HG03025 (cell line): ENCODE data around the gene VEZF1.
A peak's percentile ranks its signal among the peaks of the same experiment; 100 is the strongest.

Experiments
- ATAC-seq: cut with Tn5 transposase; IDR thresholded peaks from one replicate; pipeline ENCODE4 v1.9.1; 2021; ENCODE audit warnings: mild to moderate bottlenecking, moderate library complexity; ENCODE audit not compliant: unreplicated experiment, low FRiP score

VEZF1 gene

DNA sequence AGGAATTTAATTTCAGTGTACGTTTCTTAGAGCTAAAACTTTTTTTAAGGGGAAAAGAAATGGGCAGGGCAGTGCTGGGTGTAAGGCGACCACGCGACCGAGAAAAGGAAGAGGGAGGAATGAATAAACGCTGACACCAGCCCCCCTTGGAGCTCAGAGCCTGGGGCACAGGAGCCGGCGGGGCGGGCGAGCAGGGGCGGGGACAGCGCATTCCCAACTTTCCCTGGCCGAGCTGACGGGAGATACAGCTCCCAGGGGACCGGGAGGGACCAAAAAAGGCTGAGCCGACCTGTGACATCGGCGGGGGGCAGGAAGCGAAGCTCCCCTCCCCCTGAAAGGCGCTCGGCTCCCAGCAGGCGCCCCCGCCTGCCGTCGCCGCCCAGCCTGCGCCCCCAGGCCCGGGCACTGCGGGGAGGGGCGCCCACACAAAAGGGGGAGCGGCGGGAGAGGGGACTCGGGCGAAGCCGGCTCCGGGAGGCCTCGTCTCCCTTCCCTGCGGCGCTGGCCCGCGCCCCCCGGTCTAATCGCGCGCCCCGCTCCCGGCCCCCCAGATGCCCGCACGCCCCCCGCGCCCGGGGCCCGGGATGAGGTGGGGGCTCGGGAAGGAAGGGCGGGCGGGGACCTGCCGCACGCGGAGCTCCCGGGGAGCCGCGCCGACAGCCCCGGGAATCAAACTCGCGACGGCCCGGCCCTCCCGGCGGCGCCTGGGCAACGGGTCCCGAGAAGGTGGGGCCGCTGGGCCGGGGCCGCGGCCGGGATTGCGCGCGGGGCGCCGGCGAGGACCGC, 33.5 kb downstream of the VEZF1 start:
- no peak for ATAC-seq

DNA sequence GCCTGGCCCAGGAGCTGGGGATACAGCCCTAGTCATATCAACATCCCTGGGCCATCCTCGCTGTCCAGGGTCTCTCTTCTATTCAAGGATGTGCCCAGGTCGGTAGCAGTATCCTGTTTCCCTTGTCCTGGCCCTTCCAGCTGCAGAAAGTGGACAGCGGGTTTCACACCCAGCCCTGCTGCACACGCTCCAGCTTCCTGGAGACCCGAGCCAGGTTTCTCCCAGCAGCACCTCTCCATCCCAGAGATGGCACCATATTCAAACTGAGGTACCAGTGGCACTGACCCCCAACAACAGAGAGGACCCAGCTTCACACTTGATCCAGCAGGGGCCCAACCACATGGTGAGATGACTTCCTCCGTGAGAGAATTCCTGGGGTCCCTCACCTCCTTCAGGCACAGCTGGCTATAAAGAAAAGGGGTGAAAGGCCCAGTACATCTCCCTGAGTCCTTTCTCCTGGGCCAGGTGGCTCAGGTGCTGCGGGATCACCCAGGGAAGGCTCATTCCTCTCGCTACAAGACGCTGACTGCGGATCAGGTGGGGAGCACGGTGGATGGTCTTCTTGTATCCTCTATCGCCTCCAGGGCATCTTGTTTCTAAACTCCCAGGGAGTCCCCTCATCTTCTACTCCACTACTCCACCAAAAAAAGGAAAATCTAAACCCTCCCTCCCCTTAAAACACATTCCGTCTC, 34.2 kb downstream of the VEZF1 start:
- no peak for ATAC-seq

GRCh38 chr17:57953219-57953618, 34.8 kb downstream of the VEZF1 start:
- ATAC-seq, result no peak

GRCh38 chr17:57949649-57950048, 38.4 kb downstream of the VEZF1 start:
- no peak for ATAC-seq

DNA sequence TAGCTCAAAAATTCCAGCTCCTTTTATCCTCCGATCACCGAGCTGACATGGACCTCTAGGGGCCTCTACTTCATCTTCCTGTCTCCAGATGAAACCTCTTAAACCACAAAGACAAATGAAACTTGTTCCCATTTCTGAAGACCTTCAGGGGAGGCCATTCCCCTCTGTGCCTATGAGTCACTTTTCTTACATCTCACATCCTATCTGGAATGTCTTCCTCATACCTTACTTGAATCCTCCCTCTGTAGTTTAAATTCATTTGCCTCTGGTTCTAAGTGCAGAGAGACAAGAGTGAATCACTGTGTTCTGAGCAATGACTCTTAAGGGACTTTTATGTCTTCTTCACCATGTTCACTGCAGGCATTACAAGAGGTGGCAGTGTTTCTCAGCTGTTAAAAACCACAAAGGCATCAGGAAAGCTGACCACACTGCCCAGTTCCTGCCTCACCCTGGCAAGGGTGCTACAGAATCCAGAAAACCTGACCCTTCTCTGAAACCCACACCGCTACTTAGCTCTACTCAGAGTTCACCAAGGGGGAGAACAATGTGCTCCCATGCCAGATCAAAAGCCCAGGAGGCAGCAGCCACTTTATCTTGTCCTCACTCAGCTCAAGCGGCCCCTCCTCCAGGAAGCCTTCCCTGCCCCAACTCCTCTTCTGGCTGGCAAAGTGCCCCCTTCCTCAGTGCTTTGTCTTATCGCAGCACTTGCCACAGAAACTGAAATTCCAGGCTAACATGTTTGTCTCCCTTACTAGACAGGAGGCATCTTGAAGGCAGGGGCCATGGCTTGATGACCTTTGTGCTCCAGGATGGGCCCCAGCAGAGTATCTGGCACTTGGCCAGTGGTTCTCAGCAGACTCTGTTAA, 39.3 kb downstream of the VEZF1 start:
- ATAC-seq, result no peak

GRCh38 chr17:57948169-57948554, 39.9 kb downstream of the VEZF1 start:
- ATAC-seq, result no peak

DNA sequence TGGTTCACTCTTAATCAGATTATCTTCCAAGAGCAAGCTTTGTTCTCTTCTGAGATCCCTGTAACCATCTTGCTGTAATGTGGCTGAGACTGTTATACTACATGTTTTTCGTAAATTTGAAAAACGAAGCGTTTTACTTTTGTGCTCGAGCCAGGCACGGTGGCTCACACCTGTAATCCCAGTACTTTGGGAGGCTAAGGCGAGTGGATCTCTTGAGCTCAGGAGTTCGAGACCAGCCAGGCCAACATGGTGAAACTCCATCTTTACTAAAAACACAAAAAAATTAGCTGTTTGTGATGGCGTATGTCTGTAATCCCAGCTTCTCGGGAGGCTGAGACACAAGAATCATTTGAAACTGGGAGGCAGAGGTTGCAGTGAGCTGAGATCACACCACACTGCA, 40.7 kb downstream of the VEZF1 start:
- no peak for ATAC-seq

DNA sequence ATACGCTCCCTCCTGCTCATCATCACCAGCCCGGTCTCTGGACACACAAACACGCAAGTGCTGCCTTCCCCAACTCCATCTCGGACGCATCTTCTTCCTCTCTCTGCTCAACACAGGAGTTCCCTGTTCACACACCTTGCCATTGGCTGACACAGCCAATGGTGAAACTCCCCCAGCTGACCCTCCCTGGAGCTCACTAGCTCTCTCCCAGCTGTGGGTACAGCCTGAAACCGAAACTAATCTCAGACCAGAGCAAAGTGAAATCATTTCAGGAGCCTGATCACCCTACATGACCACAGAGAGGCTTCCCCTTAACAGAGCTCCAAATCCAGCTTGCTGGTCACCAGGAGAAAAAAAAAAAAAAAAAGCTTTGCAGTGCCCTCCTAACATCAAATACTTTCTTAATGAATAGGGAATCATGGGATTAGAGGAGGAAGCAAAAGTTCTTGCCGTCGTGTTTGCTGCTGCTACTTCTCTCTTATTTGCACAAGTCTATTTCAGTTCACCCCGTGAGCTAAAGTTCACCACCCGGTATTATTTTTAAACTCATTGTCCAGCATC, 41.2 kb downstream of the VEZF1 start:
- ATAC-seq, result peak; percentile 79

GRCh38 chr17:57945996-57946797, 41.9 kb downstream of the VEZF1 start:
- no peak for ATAC-seq

DNA sequence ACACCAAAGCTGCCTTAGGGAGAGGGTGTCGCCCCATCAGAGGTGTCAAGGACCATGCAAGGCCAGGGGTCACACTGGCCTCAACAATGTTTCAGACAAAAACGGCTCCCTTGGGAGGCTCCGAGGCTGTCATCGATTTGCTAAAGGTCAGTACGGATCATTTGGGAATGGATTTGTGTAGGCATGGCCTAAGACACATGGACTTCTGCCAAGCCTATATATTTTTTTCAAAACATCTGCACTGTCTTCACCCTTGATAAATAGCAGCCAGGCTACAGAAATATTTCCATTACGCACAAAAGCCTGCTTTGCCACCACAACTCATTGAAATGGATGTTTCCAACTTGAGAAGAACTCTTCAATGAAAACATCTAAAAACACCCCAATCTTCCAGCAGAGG, 43.1 kb downstream of the VEZF1 start:
- no peak for ATAC-seq

GRCh38 chr17:57943645-57944044, 44.4 kb downstream of the VEZF1 start:
- no peak for ATAC-seq

- no peak for ATAC-seq
Measured at GRCh38 chr17:57943140-57943539, 44.9 kb downstream of the VEZF1 start.

DNA sequence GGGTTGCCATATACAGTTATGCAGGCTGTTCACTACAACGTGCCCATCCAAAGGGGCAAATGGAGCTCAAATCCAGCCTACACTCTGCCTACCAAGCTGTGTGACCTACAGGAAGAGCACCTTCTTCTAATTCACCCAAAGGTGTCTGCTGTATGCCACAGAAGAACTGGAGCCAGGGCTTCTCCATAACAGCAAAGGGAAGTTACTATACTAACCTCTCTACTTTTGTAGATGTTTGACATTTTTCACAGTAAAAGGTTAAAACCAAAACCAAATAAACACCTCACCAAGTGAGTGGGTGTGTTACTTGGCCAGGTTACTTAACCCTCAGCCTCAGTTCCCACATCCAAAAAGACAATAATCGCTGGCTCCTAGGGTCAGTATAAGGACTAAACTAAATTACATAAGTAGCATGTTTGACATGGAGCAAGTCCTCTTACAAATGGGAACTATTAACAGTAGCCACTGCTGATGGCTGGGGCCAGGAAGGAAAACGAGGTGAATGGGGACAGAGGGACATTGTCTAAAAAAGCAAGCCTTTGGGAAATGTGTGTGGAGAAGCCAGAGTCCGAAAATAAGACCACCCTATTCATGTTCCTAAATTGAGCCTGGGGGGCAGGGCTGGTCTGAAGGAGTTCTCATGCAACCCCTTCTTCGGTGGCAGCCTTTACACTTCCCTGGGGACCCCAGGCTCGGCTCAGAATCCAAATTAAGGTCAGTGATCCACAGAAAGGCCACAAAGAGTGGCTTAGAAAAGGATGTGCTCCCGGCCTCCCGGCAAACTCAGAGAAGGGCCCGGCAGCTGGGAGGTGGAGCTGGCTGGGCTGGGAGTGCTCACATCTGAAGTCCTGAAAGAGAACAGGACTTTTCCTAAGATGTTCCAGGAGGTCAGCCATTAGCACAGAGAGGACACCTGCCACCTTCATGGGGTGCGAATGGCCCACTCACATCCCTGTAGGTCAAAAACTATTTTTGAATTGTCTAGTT, 46.4 kb downstream of the VEZF1 start:
- ATAC-seq, result no peak

DNA sequence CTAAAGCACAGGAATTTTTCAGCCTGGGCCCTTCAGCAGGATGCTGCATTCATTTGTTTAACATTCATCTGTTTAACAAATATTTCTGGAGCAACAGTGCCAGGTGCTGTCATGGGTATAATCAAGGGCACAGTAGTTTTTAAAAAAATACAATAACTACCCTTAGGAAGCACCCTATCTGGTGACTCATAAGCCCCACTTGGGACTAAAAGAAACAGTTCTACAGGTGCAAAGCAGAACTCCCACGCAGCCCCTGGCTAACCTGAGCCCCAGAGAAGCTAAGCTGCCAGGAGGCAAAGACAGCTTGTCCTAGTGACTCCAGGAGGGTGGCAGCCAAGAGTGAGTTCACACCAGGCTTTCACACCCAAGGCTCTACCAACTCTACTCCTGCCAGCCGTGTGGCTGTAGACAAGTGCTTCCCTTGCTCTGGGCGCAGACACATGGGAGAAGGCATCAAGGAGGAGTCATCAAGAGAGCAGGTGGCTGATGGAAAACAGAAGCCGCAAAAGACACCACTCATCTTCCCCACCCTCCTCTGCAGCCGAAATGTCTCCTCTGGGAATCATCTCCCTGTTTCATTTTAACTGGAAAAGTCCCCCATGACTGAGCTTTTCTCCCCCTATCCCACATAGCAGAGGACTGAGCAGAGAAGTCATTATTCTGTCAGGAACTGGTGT, 47.3 kb downstream of the VEZF1 start:
- ATAC-seq, result no peak

- ATAC-seq, result no peak
Measured at GRCh38 chr17:57940231-57940630, 47.8 kb downstream of the VEZF1 start.

DNA sequence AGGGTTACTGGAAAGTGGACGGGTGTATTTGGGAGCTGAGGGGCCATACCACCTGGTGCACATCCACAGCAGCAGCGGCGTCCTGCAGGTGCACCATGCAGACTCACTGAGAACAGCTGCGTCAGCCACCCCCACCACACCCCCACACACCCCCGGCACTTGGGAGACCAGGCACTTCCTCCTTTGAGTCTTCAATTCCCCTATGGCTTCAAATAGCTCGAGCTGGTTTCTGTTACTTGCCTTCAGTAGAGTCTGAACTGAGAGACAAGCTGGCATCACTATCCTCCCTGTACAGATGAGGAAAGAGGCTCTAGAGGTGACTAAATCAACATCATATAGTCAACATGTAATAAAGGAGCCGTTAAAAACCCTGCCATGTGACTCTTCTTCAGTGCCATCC, 48.3 kb downstream of the VEZF1 start:
- ATAC-seq, result peak; percentile 48

DNA sequence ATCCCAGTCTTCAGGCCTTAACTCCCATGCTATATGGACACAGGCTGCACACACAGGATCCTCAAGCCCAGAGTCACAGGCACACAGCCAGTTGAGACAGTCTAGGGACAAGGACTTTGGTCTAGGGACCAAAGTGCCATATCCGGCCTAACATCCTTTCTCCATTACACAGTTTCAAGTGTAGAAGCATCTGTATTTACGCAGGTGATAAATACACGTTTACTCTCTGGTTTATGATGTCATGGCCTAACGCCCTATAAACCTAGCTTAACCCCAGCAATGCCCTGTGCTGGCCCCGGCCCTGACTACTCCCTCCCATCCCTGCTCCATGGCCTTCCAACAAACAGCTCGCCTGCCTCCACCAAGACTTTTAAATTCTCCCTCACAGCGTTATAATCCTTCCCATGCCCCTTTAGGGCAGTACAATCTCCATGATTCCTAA, 50.0 kb downstream of the VEZF1 start:
- ATAC-seq, result no peak

- ATAC-seq, result no peak
Measured at GRCh38 chr17:57937492-57937891, 50.6 kb downstream of the VEZF1 start.
